Transverse colon (tissue), 4 donors: ENCODE results near the gene CXCL1.

ENCODE experiments used
- EP300 ChIP-seq: sonication (generic); formaldehyde crosslinking; IDR thresholded peaks from one replicate; pipeline ENCODE4 v1.6.1; 2017; ENCODE audit warnings: antibody characterized with exemption, low read depth
- POLR2A ChIP-seq: fragments of 450-650 bp; IDR thresholded peaks from one replicate; pipeline ENCODE4 v1.6.1; 2016; ENCODE audit warnings: antibody characterized with exemption, mild to moderate bottlenecking, moderate library complexity
- POLR2AphosphoS5 ChIP-seq, 3 donors: sonication (generic); formaldehyde crosslinking; IDR thresholded peaks; one replicate each; pipeline ENCODE4 v1.6.1; 2016; ENCODE audit warnings: antibody characterized with exemption in 3 of 3
- TF ChIP-seq, protein P1 (sequence below), 5 experiments: fragments of 200-600 bp in 3 of 5; fragments of 450-650 bp in 2 of 5; sonication (generic) in 3 of 5; IDR thresholded peaks; 1 replicate in 2 of 5; 2 replicates in 3 of 5; pipeline ENCODE4 v1.5.1; 2016 to 2017; ENCODE audit warnings: antibody characterized with exemption in 5 of 5, inconsistent platforms in 3 of 5, mild to moderate bottlenecking in 2 of 5, moderate library complexity in 1 of 5

DNA sequence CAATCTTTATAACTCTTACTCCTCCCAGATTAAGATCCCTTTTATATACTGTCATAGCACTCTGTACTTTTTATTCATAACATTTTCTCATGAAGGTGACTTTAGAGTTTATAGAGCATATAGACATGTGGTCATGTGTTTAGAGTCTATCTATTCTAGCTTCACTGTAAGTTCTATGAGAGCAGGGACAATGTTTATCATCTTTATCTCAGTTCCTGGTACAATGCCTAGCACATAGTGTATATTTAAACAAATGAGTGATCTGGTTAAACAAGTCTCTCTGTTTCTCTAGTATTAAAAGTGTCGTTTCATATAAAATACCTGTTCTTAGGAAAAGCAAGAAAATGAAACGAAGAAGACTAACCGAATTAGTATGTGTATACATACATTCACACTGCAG, 29.5 kb upstream of the CXCL1 start:
- TF ChIP-seq POLR2A = no peak
- TF ChIP-seq, protein P1, sequence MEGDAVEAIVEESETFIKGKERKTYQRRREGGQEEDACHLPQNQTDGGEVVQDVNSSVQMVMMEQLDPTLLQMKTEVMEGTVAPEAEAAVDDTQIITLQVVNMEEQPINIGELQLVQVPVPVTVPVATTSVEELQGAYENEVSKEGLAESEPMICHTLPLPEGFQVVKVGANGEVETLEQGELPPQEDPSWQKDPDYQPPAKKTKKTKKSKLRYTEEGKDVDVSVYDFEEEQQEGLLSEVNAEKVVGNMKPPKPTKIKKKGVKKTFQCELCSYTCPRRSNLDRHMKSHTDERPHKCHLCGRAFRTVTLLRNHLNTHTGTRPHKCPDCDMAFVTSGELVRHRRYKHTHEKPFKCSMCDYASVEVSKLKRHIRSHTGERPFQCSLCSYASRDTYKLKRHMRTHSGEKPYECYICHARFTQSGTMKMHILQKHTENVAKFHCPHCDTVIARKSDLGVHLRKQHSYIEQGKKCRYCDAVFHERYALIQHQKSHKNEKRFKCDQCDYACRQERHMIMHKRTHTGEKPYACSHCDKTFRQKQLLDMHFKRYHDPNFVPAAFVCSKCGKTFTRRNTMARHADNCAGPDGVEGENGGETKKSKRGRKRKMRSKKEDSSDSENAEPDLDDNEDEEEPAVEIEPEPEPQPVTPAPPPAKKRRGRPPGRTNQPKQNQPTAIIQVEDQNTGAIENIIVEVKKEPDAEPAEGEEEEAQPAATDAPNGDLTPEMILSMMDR (IDR thresholded peaks at IDR 0.05) = no peak
- no peak for TF ChIP-seq EP300
- no peak for TF ChIP-seq POLR2AphosphoS5 (IDR thresholded peaks at IDR 0.05)
